Endothelial cell of umbilical vein (primary cell): ENCODE results near the gene FAM120B.

Source experiments
- EZH2 ChIP-seq: IDR thresholded peaks from 2 replicates; pipeline ENCODE4 v1.6.1; 2012; ENCODE audit warnings: borderline replicate concordance, low read depth, mild to moderate bottlenecking, moderate library complexity, low read length, inconsistent platforms; ENCODE audit not compliant: severe bottlenecking
- FOS ChIP-seq: IDR thresholded peaks from 2 replicates; pipeline ENCODE4 v1.6.1; 2011; ENCODE audit warnings: mild to moderate bottlenecking, low read length, moderate library complexity, borderline replicate concordance; ENCODE audit not compliant: insufficient read depth
- GATA2 ChIP-seq: IDR thresholded peaks from 2 replicates; pipeline ENCODE4 v1.7.0; 2011; ENCODE audit warnings: low read depth, mild to moderate bottlenecking, moderate library complexity, mixed read lengths, low read length; ENCODE audit not compliant: insufficient read length, insufficient read depth
- JUN ChIP-seq: IDR thresholded peaks from 2 replicates; pipeline ENCODE4 v1.6.1; 2011; ENCODE audit warnings: borderline replicate concordance, low read depth; ENCODE audit not compliant: insufficient read length, insufficient read depth
- MYC ChIP-seq: IDR thresholded peaks from one replicate; pipeline ENCODE4 v1.6.1; 2011; ENCODE audit warnings: mild to moderate bottlenecking, low read depth, low read length
- POLR2A ChIP-seq: IDR thresholded peaks from 2 replicates; pipeline ENCODE4 v1.6.1; 2012; ENCODE audit warnings: low read depth, mild to moderate bottlenecking, control low read depth, low read length
- POLR2AphosphoS5 ChIP-seq: IDR thresholded peaks from 2 replicates; pipeline ENCODE4 v1.6.1; 2012; ENCODE audit warnings: low read depth, mild to moderate bottlenecking, control low read depth, low read length, moderate library complexity; ENCODE audit not compliant: insufficient read depth
- TF ChIP-seq, protein P1 (sequence below), 2 donors: IDR thresholded peaks; 1 replicate in 1 of 2; 2 replicates in 1 of 2; pipeline ENCODE4 v1.5.1; 2011; ENCODE audit warnings: low read length in 2 of 2, mild to moderate bottlenecking in 2 of 2, moderate library complexity in 2 of 2, control low read depth in 1 of 2, inconsistent platforms in 1 of 2, low read depth in 1 of 2; ENCODE audit not compliant: insufficient read depth in 1 of 2; ENCODE audit errors: extremely low read depth in 1 of 2
- TF ChIP-seq, protein P2 (sequence below): IDR thresholded peaks from 2 replicates; pipeline ENCODE4 v1.6.1; 2011; ENCODE audit not compliant: insufficient read depth, insufficient read length

DNA sequence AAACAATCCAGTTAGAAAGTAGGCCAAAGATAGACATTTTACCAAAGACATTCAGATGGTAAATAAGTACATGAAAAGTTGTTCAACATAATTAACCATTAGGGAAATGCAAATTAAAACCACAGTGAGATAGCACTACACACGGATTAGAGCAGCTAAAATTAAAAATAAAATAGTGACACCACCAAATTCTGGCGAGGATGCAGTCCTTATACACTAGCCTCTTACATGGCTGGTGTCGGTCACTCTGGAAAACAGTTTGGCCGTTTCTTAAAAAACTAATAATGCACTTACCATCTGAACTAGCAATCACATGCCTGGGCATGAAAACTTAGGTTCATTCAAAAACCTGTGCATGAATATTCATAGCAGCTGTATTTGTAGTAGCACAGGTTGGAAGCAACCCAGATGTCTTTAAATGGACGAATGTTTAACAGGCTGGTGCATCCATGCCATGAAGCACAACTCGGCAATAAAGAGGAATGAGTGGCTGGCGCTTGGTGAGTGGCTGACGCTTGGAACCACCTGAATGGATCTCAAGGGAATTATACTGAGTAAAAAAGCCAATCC, 77.0 kb downstream of the FAM120B start:
- TF ChIP-seq GATA2 (no peak), POLR2A (no peak), POLR2AphosphoS5 (no peak), MYC (no peak), EZH2 (no peak), JUN (no peak), FOS (no peak)
- TF ChIP-seq, protein P1, sequence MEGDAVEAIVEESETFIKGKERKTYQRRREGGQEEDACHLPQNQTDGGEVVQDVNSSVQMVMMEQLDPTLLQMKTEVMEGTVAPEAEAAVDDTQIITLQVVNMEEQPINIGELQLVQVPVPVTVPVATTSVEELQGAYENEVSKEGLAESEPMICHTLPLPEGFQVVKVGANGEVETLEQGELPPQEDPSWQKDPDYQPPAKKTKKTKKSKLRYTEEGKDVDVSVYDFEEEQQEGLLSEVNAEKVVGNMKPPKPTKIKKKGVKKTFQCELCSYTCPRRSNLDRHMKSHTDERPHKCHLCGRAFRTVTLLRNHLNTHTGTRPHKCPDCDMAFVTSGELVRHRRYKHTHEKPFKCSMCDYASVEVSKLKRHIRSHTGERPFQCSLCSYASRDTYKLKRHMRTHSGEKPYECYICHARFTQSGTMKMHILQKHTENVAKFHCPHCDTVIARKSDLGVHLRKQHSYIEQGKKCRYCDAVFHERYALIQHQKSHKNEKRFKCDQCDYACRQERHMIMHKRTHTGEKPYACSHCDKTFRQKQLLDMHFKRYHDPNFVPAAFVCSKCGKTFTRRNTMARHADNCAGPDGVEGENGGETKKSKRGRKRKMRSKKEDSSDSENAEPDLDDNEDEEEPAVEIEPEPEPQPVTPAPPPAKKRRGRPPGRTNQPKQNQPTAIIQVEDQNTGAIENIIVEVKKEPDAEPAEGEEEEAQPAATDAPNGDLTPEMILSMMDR (IDR thresholded peaks at IDR 0.05; ENCODE audit: extremely low read depth in 1 of 2, insufficient read depth in 1 of 2, low read depth in 1 of 2, low read length in 2 of 2), result no peak
- TF ChIP-seq, protein P2, sequence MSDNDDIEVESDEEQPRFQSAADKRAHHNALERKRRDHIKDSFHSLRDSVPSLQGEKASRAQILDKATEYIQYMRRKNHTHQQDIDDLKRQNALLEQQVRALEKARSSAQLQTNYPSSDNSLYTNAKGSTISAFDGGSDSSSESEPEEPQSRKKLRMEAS, result no peak
